ENCODE results near the gene PLPPR3.
"Not testable (repeated sequence)": the region's sequence is repeated elsewhere in the genome, so short reads cannot be mapped to it uniquely, and the experiment has no call there.

PLPPR3 gene

DNA sequence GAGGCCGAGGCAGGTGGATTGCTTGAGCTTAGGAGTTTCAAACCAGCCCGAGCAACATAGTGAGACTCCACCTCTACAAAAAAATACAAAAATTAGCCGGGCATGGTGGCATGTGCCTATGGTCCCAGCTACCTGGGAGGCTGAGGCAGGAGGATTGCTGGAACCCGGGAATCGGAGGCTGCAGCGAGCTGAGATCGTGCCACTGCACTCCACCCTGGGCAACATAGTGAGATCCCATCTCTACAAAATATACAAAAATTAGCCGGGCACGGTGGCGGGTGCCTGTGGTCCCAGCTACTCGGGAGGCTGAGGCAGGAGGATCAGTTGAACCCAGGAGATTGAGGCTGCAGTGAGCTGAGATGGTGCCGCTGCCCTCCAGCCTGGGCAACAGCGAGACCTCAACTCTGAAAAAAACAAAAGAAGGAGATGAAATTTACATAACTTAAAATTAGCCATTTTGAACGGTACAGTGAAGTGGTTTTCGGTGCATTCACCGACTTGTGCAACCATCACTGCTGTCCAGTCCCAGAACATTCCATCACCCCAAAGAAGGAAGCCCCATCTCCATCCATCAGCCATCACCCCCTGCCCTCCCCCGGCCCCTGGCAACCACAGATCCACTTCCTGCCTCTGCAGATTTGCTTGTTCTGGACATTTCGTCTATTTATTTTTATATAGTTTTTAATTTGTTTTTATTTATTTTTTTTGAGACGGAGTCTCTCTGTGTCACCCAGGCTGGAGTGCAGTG lies 4.3 kb upstream of the PLPPR3 start:
- H3K4me3 ChIP-seq (ENCODE audit: low read depth, low read length): no peak overlapping the region
- TF ChIP-seq, protein P1, sequence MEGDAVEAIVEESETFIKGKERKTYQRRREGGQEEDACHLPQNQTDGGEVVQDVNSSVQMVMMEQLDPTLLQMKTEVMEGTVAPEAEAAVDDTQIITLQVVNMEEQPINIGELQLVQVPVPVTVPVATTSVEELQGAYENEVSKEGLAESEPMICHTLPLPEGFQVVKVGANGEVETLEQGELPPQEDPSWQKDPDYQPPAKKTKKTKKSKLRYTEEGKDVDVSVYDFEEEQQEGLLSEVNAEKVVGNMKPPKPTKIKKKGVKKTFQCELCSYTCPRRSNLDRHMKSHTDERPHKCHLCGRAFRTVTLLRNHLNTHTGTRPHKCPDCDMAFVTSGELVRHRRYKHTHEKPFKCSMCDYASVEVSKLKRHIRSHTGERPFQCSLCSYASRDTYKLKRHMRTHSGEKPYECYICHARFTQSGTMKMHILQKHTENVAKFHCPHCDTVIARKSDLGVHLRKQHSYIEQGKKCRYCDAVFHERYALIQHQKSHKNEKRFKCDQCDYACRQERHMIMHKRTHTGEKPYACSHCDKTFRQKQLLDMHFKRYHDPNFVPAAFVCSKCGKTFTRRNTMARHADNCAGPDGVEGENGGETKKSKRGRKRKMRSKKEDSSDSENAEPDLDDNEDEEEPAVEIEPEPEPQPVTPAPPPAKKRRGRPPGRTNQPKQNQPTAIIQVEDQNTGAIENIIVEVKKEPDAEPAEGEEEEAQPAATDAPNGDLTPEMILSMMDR (IDR thresholded peaks at IDR 0.05; ENCODE audit: borderline replicate concordance, insufficient read depth, low read depth, low read length): no peak

DNA sequence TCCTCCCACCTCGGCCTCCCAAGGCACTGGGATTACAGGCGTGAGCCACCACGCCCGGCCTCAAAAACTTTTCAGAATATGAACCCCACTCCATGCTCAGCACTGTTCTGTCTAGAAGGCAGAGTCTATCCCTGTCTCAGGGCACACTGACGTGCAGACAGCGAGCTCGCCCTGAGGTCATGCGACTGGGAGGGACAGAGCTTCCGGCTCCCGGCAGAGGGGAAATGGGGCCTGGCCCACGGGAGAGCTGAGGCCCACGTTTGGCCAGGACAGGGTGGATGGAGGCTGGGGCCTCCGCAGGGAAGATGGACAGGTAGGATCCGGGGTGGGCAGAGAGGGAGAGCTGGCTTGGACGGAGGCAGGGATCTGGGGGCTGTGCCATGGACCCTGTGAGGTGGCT lies 3.1 kb upstream of the PLPPR3 start:
- no peak overlapping the region for H3K4me3 ChIP-seq (ENCODE audit: low read depth, low read length)
- TF ChIP-seq, protein P1 (IDR thresholded peaks at IDR 0.05; ENCODE audit: borderline replicate concordance, insufficient read depth, low read depth, low read length): no peak

DNA sequence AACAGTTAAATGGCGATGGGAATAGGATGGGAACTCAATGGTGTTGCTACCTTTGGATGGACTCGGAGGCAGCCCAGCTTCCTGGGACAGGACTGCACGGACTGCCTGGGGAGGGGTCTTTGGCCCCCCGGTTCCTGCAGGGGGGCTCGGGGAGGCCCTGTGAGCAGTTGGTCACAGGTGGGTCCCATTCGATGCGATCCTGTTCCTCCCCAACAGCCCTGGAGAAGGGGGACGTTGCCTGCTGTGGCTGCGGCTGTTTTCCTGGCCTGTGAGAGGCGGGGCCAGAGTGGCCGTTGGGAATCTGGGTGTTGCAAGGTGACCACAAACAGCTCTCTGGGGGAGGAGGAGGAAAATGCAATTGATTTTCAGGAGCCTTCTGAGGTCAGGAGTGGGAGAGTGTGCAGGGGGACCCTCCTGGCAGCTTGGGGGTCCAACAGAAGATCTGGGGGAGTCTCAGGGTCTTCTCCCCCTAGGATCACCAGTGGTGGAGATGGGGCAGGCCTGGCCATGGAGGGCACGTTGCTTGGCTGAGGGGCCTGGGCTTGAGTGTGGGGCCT lies 1.9 kb upstream of the PLPPR3 start:
- H3K4me3 ChIP-seq (ENCODE audit: low read depth, low read length): no peak overlapping the region
- TF ChIP-seq, protein P1 (IDR thresholded peaks at IDR 0.05; ENCODE audit: borderline replicate concordance, insufficient read depth, low read depth, low read length): no peak

DNA sequence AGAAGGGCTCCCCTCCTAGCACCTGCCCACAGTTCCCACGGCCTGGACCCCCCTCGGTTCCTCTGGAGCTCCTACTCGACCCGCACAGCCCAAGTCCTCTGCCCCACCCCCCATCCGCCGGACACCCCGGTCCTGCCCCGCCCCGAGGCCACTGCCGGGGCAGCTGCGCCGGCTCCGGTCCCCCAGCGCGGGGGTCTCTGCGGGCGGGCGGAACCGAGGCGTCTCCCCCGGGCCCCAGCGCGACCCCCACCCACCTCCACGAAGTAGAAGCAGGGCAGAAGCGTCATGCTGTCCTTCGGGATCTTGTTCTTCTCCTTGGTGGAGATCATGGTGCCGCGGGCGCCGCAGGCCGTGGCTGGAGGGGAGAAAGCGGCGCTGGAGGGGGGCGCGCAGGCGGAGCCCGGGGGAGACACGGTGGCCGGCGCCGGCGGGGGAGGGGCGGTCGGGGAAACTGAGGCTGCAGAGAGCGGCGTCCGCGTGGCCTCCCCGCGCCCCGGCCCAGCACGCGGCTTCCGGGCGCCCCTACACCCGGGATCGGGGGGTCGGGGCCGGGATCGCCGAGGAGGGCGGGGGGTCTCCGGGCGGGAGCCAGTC lies 427 bp downstream of the PLPPR3 start:
- TF ChIP-seq, protein P1 (IDR thresholded peaks at IDR 0.05; ENCODE audit: borderline replicate concordance, insufficient read depth, low read depth, low read length): no peak
- H3K4me3 ChIP-seq (ENCODE audit: low read depth, low read length): no peak overlapping the region

DNA sequence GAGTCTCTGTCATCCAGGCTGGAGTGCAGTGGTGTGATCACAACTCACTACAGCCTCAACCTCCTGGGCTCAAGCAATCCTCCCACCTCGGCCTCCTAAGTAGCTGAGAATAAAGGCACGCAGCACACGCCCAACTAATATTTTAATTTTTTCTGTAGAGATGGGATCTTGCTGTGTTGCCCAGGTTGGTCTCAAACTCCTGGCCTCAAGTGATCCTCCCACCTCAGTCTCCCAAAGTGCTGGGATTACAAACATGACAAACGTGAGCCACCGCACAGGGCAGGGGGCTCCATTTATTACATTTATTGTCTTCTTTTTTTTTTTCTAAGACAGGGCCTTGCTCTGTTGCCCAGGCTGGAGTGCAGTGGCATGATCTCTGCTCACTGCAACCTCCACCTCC lies 1.5 kb downstream of the PLPPR3 start:
- not testable (repeated sequence) for H3K4me3 ChIP-seq (ENCODE audit: low read depth, low read length)

DNA sequence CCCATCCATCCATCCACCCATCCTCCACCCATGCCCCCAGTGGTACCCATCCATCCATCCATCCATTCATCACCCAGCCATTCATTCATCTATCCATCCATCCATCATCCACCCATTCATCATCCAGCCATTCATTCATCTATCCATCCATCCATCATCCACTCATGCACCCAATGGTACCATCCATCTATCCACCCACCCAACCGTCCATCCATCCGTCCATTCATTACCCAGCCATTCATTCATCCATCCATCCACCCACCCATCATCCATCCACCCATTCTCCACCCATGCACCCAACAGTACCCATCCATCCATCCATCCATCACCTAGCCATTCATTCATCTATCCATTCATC lies 5.3 kb downstream of the PLPPR3 start:
- no peak overlapping the region for H3K4me3 ChIP-seq (ENCODE audit: low read depth, low read length)
- TF ChIP-seq, protein P1 (IDR thresholded peaks at IDR 0.05; ENCODE audit: borderline replicate concordance, insufficient read depth, low read depth, low read length): no peak

DNA sequence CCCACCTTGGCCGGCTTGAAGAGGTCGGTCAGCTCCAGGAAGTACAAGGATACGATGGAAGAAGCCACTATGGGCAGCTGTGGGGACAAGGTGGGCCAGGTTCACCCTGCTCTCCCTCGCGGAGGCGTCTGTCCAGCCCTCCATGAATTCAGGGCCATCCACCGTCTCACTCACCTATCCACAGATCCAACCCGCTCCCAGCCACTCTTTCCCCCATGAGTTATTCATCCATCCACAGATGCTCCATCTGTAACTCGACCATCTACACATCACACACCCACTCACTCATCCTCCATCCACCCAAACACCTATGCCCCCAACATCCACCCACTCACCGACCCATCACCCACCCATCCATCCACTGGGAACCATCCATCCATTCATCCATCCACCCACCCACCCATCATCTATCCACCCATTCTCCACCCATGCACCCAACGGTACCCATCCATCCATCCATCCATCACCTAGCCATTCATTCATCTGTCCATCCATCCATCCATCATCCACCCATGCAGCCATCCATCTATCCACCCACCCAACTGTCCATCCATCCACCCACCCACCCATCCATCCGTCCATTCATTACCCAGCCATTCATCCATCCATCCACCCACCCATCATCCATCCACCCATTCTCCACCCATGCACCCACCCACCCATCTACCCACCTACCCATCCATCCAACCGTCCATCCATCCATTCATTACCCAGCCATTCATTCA lies 5.8 kb downstream of the PLPPR3 start:
- TF ChIP-seq, protein P1 (IDR thresholded peaks at IDR 0.05; ENCODE audit: borderline replicate concordance, insufficient read depth, low read depth, low read length): no peak
- H3K4me3 ChIP-seq (ENCODE audit: low read depth, low read length): no peak overlapping the region

Measured in GM12875 (cell line).